ENCODE results near the gene FGFBP1. TPM values are rescaled to one million over a fixed set of nuclear protein-coding genes. Genes with fewer than 3 reads are reported as not detected.

The FGFBP1 gene
- total and polyA plus RNA-seq, 4 donors: not detected

Other genes with a start within 250 kb of the FGFBP1 start
- 10 to 100 TPM; 13.2 to 14.1 TPM for gene BST1, start 235.7 kb downstream of the FGFBP1 start, total RNA-seq
- 1 to 10 TPM; 1.2 to 2.2 TPM for gene BST1, start 235.7 kb downstream of the FGFBP1 start, polyA plus RNA-seq (ENCODE audit: insufficient read length in 2 of 2)
- gene CD38, start 160.4 kb downstream of the FGFBP1 start, total RNA-seq: 1 to 10 TPM; 3.1 to 7.1 TPM
- 1 to 10 TPM; 3.0 to 8.2 TPM for gene CD38, start 160.4 kb downstream of the FGFBP1 start, polyA plus RNA-seq (ENCODE audit: insufficient read length in 2 of 2)
- under 1 TPM; 0.79 to 0.94 TPM for gene FGFBP2, start 24.4 kb upstream of the FGFBP1 start, total RNA-seq
- gene FGFBP2, start 24.4 kb upstream of the FGFBP1 start, polyA plus RNA-seq (ENCODE audit: insufficient read length in 2 of 2): 1 to 10 TPM in 1 of 2 donors, under 1 TPM in 1; 0.44 to 1.2 TPM
- gene PROM1, start 145.3 kb upstream of the FGFBP1 start, total RNA-seq: 10 to 100 TPM; 18.8 to 48.6 TPM
- gene PROM1, start 145.3 kb upstream of the FGFBP1 start, polyA plus RNA-seq (ENCODE audit: insufficient read length in 2 of 2): 10 to 100 TPM; 44.4 to 58.0 TPM